Kidney (tissue), 14 donors: ENCODE measurements around the gene F10. TPM values are rescaled to one million over a fixed set of nuclear protein-coding genes. Genes with fewer than 3 reads are reported as not detected.
A peak's percentile ranks its signal among the peaks of the same experiment; 100 is the strongest.

Experiments used
- DNase-seq, 5 donors: peaks; one replicate each; pipeline ENCODE4 v3.0.0-alpha.2; 2013 to 2020
- FAIRE-seq: peaks from 2 replicates; lab custom pipeline; 2012; peaks lifted over from hg19 to GRCh38; lab: Jason Lieb, UNC
- H3K27ac ChIP-seq, 2 donors: one replicate each; pipeline ENCODE4 v1.7.0; 2013; ENCODE audit warnings: low read depth in 2 of 2, low read length in 2 of 2, inconsistent platforms in 1 of 2
- H3K27me3 ChIP-seq: one replicate; pipeline ENCODE4 v1.7.1; 2013; ENCODE audit warnings: low read length, inconsistent platforms; ENCODE audit not compliant: control insufficient read depth, insufficient read depth
- H3K36me3 ChIP-seq, 3 donors: one replicate each; pipeline versions ENCODE4 v1.7.0 to v1.7.1; 2013; ENCODE audit warnings: low read length in 3 of 3, control low read depth in 1 of 3, inconsistent platforms in 1 of 3; ENCODE audit not compliant: insufficient read depth in 3 of 3, control insufficient read depth in 2 of 3
- H3K4me1 ChIP-seq, 3 donors: one replicate each; pipeline versions ENCODE4 v1.7.0 to v1.7.1; 2013; ENCODE audit warnings: low read length in 3 of 3, inconsistent platforms in 1 of 3, low read depth in 1 of 3; ENCODE audit not compliant: control insufficient read depth in 2 of 3, insufficient read depth in 2 of 3
- H3K4me3 ChIP-seq, 3 donors: one replicate each; pipeline versions ENCODE4 v1.7.0 to v1.8.1; 2013; ENCODE audit warnings: low read length in 3 of 3, control low read depth in 1 of 3, inconsistent platforms in 1 of 3
- H3K9ac ChIP-seq, 3 donors: one replicate each; pipeline versions ENCODE4 v1.7.0 to v1.7.1; 2013; ENCODE audit warnings: low read length in 3 of 3, control low read depth in 1 of 3, inconsistent platforms in 1 of 3
- H3K9me3 ChIP-seq, 3 donors: one replicate each; pipeline versions ENCODE4 v1.7.0 to v1.7.1; 2013; ENCODE audit warnings: low read length in 3 of 3, control low read depth in 1 of 3, inconsistent platforms in 1 of 3; ENCODE audit not compliant: control insufficient read depth in 2 of 3, insufficient read depth in 1 of 3
- intact Hi-C: fragments of 100-400 bp; cut with DNase I; formaldehyde crosslinking; loops from one replicate; pipeline ENCODE4 v1.11.1; 2022
- polyA plus RNA-seq: library from polyadenylated mRNA; stranded (reverse); fragments of 350-450 nt; fragmentation: Illumina TruSeq; extraction: RNeasy Lipid Tissue Mini Kit (QIAGEN cat#74804); gene quantifications from one replicate; pipeline ENCODE4 v1.2.3, GENCODE V29; 2014; ENCODE audit warnings: low read depth, low replicate concordance; ENCODE audit not compliant: insufficient read depth
- total RNA-seq: library from RNA; stranded (reverse); fragmentation: NEBNext Ultra II Directional; extraction: Animal tissue kit (Norgen Biotek cat#: 25700); gene quantifications from one replicate; pipeline ENCODE4 v1.2.1, GENCODE V29; 2021
- TF ChIP-seq, protein P1 (sequence below): IDR thresholded peaks from 3 replicates; pipeline ENCODE4 v1.5.1; 2012; ENCODE audit warnings: mild to moderate bottlenecking, moderate library complexity, borderline replicate concordance; ENCODE audit not compliant: insufficient read depth; ENCODE audit errors: extremely low read depth
- donor health status: control.
- donor health status: control.
- donor health status: control.
- donor health status: control.
- donor health status: control.
- donor health status: DM: yes; HTN: yes; CAD: no.
- donor health status: Normal renal cell carcinoma (clear cell type).

The F10 gene
- total and polyA plus RNA-seq, 2 donors from 2014 or later, result 5.1 to 6.8 TPM

DNA sequence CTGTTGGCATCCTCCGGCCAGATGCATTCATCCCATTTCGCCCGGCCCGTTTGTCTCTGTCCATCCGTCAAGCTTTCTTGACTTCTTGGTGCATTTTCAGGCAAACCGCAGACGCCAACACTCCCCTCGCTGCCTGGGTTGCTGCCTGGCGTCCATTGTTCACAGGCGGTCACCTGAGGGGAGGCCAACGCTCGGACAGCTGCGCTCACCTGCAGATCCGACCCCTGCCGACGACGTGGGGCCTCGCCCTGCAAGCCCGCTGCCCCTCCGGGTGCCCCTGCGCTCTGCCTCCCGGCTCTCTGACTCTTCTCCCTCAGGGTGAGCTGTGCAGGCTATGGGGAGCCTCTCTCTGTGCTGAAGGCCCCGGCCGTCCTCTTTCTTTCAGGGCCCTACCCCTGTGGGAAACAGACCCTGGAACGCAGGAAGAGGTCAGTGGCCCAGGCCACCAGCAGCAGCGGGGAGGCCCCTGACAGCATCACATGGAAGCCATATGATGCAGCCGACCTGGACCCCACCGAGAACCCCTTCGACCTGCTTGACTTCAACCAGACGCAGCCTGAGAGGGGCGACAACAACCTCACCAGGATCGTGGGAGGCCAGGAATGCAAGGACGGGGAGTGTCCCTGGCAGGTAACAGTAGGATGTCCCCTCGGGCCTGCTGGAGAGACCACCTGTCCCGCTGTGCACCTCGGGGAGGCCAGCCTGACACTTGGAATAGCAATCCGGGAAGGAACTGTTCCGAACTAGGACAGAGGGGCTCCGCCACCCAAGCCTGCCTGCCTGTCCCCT is 21.1 kb downstream of the F10 start:
- Histone ChIP-seq H3K27me3 (no peaks in the 10 kb centered on the region), H3K9me3 (no peaks in the 10 kb centered on the region), H3K9ac (no peak overlapping the region), H3K36me3 (no peaks in the 10 kb centered on the region), H3K27ac (no peak overlapping the region), H3K4me1 (no peaks in the 10 kb centered on the region), H3K4me3 (no peak overlapping the region)
- intact Hi-C loops, result no loop called here
- FAIRE-seq (no peak), DNase-seq (peak in 2 of 5 donors; percentile 35 to 56)
- TF ChIP-seq, protein P1, sequence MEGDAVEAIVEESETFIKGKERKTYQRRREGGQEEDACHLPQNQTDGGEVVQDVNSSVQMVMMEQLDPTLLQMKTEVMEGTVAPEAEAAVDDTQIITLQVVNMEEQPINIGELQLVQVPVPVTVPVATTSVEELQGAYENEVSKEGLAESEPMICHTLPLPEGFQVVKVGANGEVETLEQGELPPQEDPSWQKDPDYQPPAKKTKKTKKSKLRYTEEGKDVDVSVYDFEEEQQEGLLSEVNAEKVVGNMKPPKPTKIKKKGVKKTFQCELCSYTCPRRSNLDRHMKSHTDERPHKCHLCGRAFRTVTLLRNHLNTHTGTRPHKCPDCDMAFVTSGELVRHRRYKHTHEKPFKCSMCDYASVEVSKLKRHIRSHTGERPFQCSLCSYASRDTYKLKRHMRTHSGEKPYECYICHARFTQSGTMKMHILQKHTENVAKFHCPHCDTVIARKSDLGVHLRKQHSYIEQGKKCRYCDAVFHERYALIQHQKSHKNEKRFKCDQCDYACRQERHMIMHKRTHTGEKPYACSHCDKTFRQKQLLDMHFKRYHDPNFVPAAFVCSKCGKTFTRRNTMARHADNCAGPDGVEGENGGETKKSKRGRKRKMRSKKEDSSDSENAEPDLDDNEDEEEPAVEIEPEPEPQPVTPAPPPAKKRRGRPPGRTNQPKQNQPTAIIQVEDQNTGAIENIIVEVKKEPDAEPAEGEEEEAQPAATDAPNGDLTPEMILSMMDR, result no peak

DNA sequence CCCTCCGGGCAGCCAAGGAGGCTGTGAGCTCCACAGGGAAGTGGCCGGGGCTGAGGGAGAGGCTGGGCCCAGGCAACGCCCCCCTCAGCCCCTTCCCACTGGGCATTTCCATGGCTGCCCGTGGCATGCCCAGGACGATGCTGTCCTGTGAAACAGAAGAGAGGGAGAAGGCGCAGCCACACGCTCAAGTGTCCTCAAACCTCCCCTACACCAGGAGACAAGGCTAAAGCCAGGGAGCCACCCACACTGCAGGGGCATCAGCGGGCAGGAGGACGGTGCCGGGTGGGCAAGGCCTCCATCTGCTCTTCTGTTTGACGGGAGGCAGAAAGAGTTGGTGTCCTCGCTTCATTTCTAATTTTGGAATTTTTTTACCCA is 21.6 kb downstream of the F10 start:
- no peak overlapping the region for H3K27ac ChIP-seq
- FAIRE-seq, result no peak
- H3K4me3 ChIP-seq, result no peak overlapping the region
- H3K4me1 ChIP-seq, result no peaks in the 10 kb centered on the region
- intact Hi-C loops, result no loop called here
- H3K27me3 ChIP-seq, result no peaks in the 10 kb centered on the region
- DNase-seq, result peak in 1 of 5 donors; percentile 70
- H3K9me3 ChIP-seq, result no peaks in the 10 kb centered on the region
- no peak overlapping the region for H3K9ac ChIP-seq
- TF ChIP-seq, protein P1, result no peak
- no peaks in the 10 kb centered on the region for H3K36me3 ChIP-seq

DNA sequence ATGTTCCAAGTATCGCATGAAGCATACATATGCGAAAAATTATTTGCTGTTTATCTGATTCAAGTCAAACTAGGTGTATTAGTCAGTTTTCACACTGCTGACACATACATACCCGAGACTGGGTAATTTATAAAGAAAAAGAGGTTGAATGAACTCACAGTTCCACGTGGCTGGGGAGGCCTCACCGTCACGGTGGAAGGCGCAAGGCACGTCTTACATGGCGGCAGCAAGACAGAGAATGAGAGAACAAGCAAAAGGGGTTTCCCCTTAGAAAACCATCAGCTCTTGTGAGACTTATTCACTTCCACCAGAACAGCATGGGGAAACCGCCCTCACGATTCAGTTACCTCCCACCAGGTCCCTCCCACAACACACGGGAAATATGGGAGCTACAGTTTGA is 22.9 kb downstream of the F10 start:
- H3K9me3 ChIP-seq, result no peaks in the 10 kb centered on the region
- no peak for DNase-seq
- no peak overlapping the region for H3K27ac ChIP-seq
- intact Hi-C loops, result no loop called here
- TF ChIP-seq, protein P1, result no peak
- no peak for FAIRE-seq
- H3K9ac ChIP-seq, result no peak overlapping the region
- H3K4me3 ChIP-seq, result no peak overlapping the region
- no peaks in the 10 kb centered on the region for H3K4me1 ChIP-seq
- H3K27me3 ChIP-seq, result no peaks in the 10 kb centered on the region
- H3K36me3 ChIP-seq, result no peaks in the 10 kb centered on the region
